Measurements from ENCODE around the gene TK2. TPM values are rescaled to one million over a fixed set of nuclear protein-coding genes. Genes with fewer than 3 reads are reported as not detected.

Gene TK2
- total RNA-seq, 2 donors from 2014 or later: 7.9 to 11.5 TPM

GRCh38 chr16:66458292-66458691 is 91.6 kb downstream of the TK2 start:
- Mint-ChIP-seq H3K9me3 (no peaks in the 10 kb centered on the region), H3K27ac (no peak overlapping the region), H3K36me3 (ENCODE audit: low read depth) (no peaks in the 10 kb centered on the region), H3K27me3 (ENCODE audit: insufficient read depth) (peaks cover 35% of the 10 kb centered on the region), H3K4me1 (no peaks in the 10 kb centered on the region), H3K4me3 (no peak overlapping the region)
- no peak overlapping the region for H3K27ac ChIP-seq (ENCODE audit: low read depth, low read length)
- no peak overlapping the region for H3K4me3 ChIP-seq (ENCODE audit: low read length)
- WGBS, 2 experiments (ENCODE audit: insufficient coverage in 1 of 2, insufficient read length in 1 of 2): 80 to 94% methylated on average over 1 to 5 of the region's 5 CpGs
- H3K36me3 ChIP-seq (ENCODE audit: control insufficient read depth, insufficient read depth, low read length): no peaks in the 10 kb centered on the region
- DNase-seq: no peak
- peaks cover 4% of the 10 kb centered on the region for H3K27me3 ChIP-seq (ENCODE audit: control insufficient read depth, insufficient read depth, low read length, poor library complexity, severe bottlenecking)
- TF ChIP-seq, protein P1, sequence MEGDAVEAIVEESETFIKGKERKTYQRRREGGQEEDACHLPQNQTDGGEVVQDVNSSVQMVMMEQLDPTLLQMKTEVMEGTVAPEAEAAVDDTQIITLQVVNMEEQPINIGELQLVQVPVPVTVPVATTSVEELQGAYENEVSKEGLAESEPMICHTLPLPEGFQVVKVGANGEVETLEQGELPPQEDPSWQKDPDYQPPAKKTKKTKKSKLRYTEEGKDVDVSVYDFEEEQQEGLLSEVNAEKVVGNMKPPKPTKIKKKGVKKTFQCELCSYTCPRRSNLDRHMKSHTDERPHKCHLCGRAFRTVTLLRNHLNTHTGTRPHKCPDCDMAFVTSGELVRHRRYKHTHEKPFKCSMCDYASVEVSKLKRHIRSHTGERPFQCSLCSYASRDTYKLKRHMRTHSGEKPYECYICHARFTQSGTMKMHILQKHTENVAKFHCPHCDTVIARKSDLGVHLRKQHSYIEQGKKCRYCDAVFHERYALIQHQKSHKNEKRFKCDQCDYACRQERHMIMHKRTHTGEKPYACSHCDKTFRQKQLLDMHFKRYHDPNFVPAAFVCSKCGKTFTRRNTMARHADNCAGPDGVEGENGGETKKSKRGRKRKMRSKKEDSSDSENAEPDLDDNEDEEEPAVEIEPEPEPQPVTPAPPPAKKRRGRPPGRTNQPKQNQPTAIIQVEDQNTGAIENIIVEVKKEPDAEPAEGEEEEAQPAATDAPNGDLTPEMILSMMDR (conservative IDR thresholded peaks at IDR 0.05): no peak
- no peaks in the 10 kb centered on the region for H3K4me1 ChIP-seq (ENCODE audit: control insufficient read depth, insufficient read depth, low read length)
- no peaks in the 10 kb centered on the region for H3K9me3 ChIP-seq (ENCODE audit: control insufficient read depth, low read length)
- no peak overlapping the region for H3K9ac ChIP-seq (ENCODE audit: extremely low read depth, low read length, poor library complexity, severe bottlenecking)

Other genes with a start within 250 kb of the TK2 start
- gene CDH5, start 183.4 kb downstream of the TK2 start, total RNA-seq: under 1 TPM in 1 of 2 donors, not detected in 1; 0.18 TPM
- gene BEAN1, start 122.8 kb downstream of the TK2 start, total RNA-seq: under 1 TPM in 1 of 2 donors, not detected in 1; 0.18 TPM
- 10 to 100 TPM; 22.5 to 40.7 TPM for gene CKLF, start 2.5 kb upstream of the TK2 start, total RNA-seq
- gene CMTM1, start 16.3 kb upstream of the TK2 start, total RNA-seq: 1 to 10 TPM; 3.8 to 5.3 TPM
- gene CMTM2, start 29.3 kb upstream of the TK2 start, total RNA-seq: not detected
- gene CMTM3, start 54.6 kb upstream of the TK2 start, total RNA-seq: 10 to 100 TPM; 44.2 to 48.5 TPM
- 10 to 100 TPM; 68.2 to 76.2 TPM for gene CMTM4, start 146.6 kb upstream of the TK2 start, total RNA-seq
- 10 to 100 TPM; 89.5 to 95.9 TPM for gene DYNC1LI2, start 201.5 kb upstream of the TK2 start, total RNA-seq